Activated gamma-delta T cell (primary cell): ENCODE data around the gene GJB1.

Source experiments
- DNase-seq: peaks from one replicate; lab custom pipeline; 2025; lab: John Stamatoyannopoulos, UW

GJB1 gene

DNA sequence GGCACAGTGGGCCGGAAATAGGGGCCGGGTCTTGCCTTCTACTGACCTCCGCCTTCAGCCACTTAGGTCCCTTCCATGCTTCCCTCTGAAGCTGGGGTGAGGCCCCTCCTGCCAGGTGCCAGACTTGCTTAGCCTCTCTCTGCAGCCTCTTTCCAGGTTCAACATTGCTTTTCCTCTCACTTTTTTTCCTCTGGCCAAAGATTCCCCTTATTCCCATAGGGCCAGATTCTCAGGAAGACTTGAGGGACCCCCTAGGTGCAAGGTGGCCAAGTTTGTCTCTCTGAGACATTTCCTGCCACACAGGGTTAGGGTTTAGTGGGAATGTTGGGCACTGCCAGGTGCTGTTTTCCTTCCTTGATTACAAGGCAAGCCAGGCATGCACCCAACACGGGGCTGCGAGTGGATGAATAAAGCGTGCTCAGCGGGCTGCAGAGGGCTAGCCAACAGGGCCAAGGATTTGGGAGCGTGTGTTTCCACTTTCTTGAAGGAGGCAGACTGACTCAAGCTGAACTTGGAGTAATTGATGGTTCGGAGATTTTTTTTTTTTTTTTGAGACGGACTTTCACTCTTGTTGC is 7.6 kb upstream of the GJB1 start:
- DNase-seq, result no peak

DNA sequence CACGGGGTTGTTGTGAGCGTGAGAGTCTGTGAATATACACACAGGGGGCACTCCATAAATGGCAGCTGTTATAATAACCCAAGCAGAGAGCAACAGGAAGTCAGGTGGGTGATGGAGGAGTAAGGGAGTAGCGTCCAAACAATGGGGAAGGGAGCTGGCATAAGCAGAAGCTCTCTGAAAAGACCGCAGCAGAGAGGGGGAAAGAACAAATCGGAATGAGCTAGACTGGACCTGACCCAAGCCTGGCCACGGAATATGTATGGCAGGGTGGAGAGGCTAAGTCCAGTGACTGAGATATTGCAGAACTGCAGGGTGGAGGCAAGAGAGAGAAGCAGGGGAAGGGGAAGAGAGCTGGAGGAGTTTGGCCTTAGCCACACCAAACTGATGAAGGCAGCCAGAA is 6.5 kb upstream of the GJB1 start:
- no peak for DNase-seq

- no peak for DNase-seq
Observed at GRCh38 chrX:71217298-71217697, 5.7 kb upstream of the GJB1 start.

- DNase-seq, result no peak
Observed at GRCh38 chrX:71221145-71221544, 1.9 kb upstream of the GJB1 start.

DNA sequence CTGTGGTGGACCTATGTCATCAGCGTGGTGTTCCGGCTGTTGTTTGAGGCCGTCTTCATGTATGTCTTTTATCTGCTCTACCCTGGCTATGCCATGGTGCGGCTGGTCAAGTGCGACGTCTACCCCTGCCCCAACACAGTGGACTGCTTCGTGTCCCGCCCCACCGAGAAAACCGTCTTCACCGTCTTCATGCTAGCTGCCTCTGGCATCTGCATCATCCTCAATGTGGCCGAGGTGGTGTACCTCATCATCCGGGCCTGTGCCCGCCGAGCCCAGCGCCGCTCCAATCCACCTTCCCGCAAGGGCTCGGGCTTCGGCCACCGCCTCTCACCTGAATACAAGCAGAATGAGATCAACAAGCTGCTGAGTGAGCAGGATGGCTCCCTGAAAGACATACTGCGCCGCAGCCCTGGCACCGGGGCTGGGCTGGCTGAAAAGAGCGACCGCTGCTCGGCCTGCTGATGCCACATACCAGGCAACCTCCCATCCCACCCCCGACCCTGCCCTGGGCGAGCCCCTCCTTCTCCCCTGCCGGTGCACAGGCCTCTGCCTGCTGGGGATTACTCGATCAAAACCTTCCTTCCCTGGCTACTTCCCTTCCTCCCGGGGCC is 1.2 kb downstream of the GJB1 start:
- no peak for DNase-seq

DNA sequence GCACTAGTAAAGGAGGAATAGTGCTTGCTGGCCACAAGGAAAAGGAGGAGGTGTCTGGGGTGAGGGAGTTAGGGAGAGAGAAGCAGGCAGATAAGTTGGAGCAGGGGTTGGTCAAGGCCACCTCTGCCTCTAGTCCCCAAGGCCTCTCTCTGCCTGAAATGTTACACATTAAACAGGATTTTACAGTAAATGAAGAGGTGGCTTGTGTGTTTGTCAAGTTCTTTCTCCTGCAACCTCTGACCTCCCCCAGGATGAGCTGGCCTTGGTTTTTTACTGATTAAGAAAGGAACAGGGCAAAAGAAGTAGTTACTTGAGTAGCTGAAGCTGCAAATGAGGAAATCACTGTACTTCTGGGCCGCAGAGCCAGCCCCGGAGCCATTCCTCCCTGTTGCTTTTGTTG is 2.0 kb downstream of the GJB1 start:
- DNase-seq, result no peak

- DNase-seq, result no peak
Observed at GRCh38 chrX:71225676-71226075, 2.7 kb downstream of the GJB1 start.

GRCh38 chrX:71227370-71228062 is 4.5 kb downstream of the GJB1 start:
- no peak for DNase-seq

- DNase-seq, result no peak
Observed at GRCh38 chrX:71228063-71228642, 5.1 kb downstream of the GJB1 start.

- no peak for DNase-seq
Observed at GRCh38 chrX:71235482-71235881, 12.5 kb downstream of the GJB1 start.

DNA sequence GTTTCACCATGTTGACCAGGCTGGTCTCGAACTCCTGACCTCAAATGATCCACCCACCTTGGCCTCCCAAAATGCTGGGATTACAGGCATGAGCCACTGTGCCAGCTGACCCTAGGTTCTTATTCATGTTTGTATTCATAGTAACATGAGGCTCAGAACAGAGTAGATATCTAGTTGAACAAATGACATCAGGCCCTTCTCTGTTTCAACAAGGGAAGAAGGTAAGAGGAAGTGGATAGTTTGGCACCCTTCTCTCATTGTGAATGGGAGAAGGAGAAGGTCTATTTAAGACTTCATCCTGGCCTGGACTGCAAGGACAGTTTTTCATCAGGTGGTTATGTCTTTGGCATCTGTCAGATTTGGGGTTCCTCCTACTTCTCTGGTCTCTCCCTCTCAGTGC is 13.8 kb downstream of the GJB1 start:
- no peak for DNase-seq

GRCh38 chrX:71239781-71240180 is 16.8 kb downstream of the GJB1 start:
- DNase-seq, result no peak

DNA sequence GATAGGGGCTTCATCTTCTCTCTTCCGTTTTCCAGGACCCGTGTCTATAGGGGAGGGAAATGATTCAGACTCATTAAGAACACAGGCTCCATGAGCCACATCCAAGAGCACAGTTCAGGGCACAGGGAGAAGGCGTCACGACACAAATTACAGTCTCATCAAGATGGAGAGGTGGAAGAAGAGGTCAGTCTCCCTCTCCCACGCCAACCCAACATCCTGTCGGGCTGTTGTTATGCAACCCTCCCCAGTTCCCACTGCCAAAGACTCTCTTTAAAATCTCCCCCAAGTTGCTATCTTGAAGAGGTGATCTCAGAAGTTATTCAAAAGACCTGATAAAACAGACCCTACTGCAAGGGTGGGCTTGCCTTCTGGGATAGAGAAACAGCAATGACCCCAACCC is 18.3 kb downstream of the GJB1 start:
- no peak for DNase-seq

- DNase-seq, result no peak
Observed at GRCh38 chrX:71244359-71245128, 21.5 kb downstream of the GJB1 start.

DNA sequence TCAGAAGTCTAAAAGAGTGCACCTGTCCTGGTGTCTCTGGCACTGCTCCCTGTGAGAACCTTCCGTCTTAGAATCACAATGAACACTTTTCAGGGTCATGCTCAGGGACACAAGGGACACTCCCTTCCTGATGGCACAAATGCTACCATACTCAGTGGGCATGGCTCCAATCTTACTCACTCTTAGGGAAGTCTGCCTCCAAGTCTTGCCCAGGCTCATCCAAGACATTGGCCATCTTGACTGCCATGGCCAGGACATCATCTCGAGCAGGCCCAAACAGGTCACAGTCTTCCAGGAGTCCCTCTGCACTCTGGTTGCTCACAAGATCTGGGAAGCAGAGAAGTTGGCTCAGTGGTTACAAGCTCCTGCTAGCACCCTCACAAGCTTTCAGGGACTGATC is 22.1 kb downstream of the GJB1 start:
- no peak for DNase-seq

DNA sequence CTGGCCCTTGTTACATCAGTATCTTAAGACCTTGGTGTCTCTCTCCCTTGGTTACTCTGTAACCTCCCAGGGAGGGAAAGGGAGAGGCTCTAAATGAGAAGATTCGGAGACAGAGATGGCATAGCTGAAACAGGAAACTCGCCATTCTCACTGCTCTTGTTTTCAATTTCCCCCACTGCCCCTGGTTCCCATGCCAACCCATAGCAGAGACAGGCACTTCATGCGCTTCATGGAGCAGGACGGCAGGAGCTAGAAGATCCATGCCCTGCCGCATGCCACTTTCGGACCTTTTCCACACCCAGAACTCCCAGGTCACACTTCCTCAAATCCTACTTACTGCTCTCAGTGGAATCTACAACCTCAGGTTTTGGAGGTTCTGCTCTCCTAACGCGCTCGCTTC is 27.8 kb downstream of the GJB1 start:
- DNase-seq, result no peak

DNA sequence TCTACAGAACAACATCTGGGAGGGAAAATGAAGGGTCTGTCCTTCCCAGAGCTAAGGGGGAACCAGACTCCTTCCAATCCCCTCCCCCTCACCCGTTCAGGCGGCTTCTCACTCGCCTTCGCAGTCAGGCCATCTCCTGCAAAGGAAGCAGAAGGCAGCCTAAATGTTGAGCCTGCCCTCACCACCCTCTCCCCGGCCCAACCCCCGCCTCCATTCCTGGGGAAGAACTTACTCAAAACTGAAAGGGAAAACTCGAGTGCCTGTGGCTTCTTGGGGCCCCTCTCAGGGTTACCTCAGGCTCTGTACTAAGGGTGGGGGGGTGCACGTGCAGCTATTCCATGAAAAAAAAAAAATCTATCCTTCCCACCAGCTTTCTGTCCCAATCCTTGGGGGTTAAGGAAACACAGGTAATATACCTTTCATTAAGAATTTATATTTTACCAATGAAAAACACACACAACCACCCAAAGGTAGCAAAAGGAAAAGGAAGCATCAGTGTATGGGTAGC is 28.5 kb downstream of the GJB1 start:
- no peak for DNase-seq

DNA sequence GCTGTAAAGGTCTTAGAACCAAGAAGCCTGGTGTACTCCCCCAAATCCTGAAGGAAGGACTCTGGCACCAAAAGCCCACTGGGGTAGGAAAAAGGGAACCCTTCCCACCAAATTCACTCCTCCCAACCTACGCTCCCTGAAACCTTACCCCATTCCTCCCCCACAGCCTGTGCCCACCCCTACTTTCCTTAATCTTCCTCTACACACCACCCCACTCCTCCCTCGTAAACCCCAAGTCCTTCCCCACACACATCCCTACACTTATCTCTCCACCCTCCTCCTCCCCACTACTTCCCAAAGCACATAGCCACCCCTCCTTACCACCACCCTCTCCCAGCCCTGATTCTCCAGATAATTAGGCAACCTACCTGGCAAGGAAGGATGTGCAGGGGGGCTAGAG is 29.2 kb downstream of the GJB1 start:
- DNase-seq, result no peak

GRCh38 chrX:71253253-71254091 is 30.4 kb downstream of the GJB1 start:
- peak; percentile 11 for DNase-seq

DNA sequence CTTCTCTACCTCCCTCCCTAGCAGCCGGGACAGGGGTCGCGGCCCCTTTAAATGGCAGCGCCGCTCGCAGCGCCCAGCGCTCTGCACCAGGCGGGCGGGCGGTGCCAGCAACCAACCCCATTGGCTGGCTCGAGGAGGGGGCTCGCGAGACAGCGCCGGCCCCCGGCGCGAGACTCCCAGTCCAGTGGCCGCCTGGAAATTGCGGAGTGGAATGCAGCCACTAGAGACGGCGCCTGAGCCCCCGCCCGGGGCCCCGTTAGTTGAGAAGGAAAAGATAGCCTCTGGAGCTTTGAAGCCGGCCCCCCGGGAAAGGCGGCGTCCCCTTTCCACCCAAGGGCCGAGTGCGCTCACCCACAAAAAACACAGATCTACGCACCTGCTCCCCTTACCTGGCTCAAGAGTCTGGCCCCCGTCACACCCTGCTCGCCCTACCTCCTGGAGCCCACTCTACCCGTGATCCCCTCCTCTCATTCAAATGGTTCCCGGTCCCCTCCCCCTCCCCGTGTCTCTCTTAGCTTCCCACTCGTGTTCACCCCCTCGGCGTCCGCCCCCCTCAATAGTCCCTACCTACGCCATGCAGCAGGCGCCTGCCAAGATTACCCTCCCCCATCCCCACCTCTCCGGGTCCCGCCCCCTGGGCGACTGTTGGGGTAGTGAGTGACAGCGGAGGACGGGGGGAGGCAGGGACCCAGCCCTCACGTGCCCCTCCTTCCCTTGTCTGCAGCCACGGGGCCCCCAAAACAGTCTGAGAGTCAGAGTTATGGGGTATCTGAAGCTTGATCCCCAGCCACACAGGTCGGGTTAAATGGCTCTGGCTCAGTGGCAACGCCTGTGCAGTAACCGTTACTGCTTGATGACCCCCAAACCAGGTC is 31.3 kb downstream of the GJB1 start, which contains the start of gene ZMYM3:
Gene ZMYM3 (minus strand): TSS at position 49 of the 872 bp plus-strand sequence. CDS start 885 bp downstream, outside the sequence.
- peak; percentile 77 for DNase-seq
